Endodermal cell (in vitro differentiated cells): Measurements from ENCODE around the gene MEP1A. TPM values are rescaled to one million over a fixed set of nuclear protein-coding genes. Genes with fewer than 3 reads are reported as not detected.

ENCODE experiments used
- DNase-seq: peaks from one replicate; pipeline ENCODE4 v3.0.0-alpha.2; 2017
- H3K27ac ChIP-seq: 2 replicates; pipeline ENCODE4 v1.5.1; 2013; ENCODE audit warnings: mild to moderate bottlenecking, low read depth, low read length, moderate library complexity
- H3K27me3 ChIP-seq: 2 replicates; pipeline ENCODE4 v1.6.1; 2013; ENCODE audit warnings: mild to moderate bottlenecking, low read length, moderate library complexity; ENCODE audit not compliant: insufficient read depth, control insufficient read depth, poor library complexity, severe bottlenecking
- H3K36me3 ChIP-seq: 2 replicates; pipeline ENCODE4 v1.7.0; 2013; ENCODE audit warnings: mild to moderate bottlenecking, low read length, moderate library complexity; ENCODE audit not compliant: control insufficient read depth, insufficient read depth
- H3K4me1 ChIP-seq: one replicate; pipeline ENCODE4 v1.7.0; 2013; ENCODE audit warnings: low read length; ENCODE audit not compliant: control insufficient read depth, insufficient read depth
- H3K4me3 ChIP-seq: 2 replicates; pipeline ENCODE4 v1.5.1; 2013; ENCODE audit warnings: mild to moderate bottlenecking, low read length, moderate library complexity
- H3K9ac ChIP-seq: 2 replicates; pipeline ENCODE4 v1.6.1; 2013; ENCODE audit warnings: mild to moderate bottlenecking, low read length, moderate library complexity; ENCODE audit not compliant: poor library complexity, severe bottlenecking; ENCODE audit errors: extremely low read depth
- H3K9me3 ChIP-seq: 2 replicates; pipeline ENCODE4 v1.6.1; 2013; ENCODE audit warnings: mild to moderate bottlenecking, low read length, moderate library complexity; ENCODE audit not compliant: control insufficient read depth
- H3K27ac Mint-ChIP-seq: 2 replicates; pipeline ENCODE4 v1.8.0; 2020; ENCODE audit warnings: mixed read lengths
- H3K27me3 Mint-ChIP-seq: 2 replicates; pipeline ENCODE4 v1.8.0; 2021; ENCODE audit warnings: mild to moderate bottlenecking, mixed read lengths; ENCODE audit not compliant: insufficient read depth
- H3K36me3 Mint-ChIP-seq: 2 replicates; pipeline ENCODE4 v1.8.0; 2020; ENCODE audit warnings: low read depth, mixed read lengths
- H3K4me1 Mint-ChIP-seq: 2 replicates; pipeline ENCODE4 v1.8.0; 2020; ENCODE audit warnings: mixed read lengths
- H3K4me3 Mint-ChIP-seq: 2 replicates; pipeline ENCODE4 v1.8.0; 2020; ENCODE audit warnings: mild to moderate bottlenecking, moderate library complexity, mixed read lengths
- H3K9me3 Mint-ChIP-seq: 2 replicates; pipeline ENCODE4 v1.8.0; 2020; ENCODE audit warnings: mild to moderate bottlenecking, mixed read lengths
- WGBS, 2 experiments: methylation state at CpG; one replicate each; pipeline versions ENCODE4 v1.1.5 to v1.1.7; 2013; ENCODE audit warnings: missing lambda C conversion rate in 2 of 2, mixed read lengths in 1 of 2; ENCODE audit not compliant: insufficient coverage in 1 of 2, insufficient read length in 1 of 2; 5-methylcytosine and 5-hydroxymethylcytosine counted together
- total RNA-seq, 2 donors: library from RNA; stranded (reverse); fragmentation: NEBNext Ultra II Directional in 1 of 2; extraction: Animal tissue kit (Norgen Biotek cat#: 25700) in 1 of 2; gene quantifications; 2 replicates in 1 of 2; 3 replicates in 1 of 2; pipeline ENCODE4 v1.2.1, GENCODE V29; 2021
- TF ChIP-seq, protein P1 (sequence below): fragments of 200-600 bp; sonication (generic); conservative IDR thresholded peaks from 2 replicates; pipeline ENCODE4 v1.5.0; 2021; ENCODE audit warnings: antibody characterized with exemption, mild to moderate bottlenecking

Gene MEP1A
- total RNA-seq, 2 donors from 2014 or later = not detected

DNA sequence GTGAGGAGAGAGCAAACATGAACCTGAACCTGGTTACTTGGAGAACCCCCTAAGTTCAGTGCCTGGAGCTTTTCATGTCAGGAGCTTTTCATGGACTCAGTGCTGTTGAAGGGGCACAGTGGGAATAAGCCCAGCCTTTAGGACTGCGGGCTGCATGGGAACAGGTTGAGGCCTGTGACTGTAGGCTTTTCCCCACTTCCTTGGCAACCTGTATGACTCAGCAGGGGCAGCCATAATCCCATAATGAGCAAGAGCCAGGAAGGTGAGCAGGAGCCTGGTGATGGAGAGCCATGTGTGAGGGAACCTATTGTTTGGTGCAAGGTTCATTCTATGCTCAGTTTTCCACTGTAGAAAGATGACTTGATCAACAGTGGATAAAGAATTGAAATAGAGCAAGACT lies 23.4 kb downstream of the MEP1A start:
- H3K4me3 Mint-ChIP-seq = no peak overlapping the region
- no peaks in the 10 kb centered on the region for H3K27me3 ChIP-seq
- H3K9me3 ChIP-seq = no peaks in the 10 kb centered on the region
- no peak overlapping the region for H3K9ac ChIP-seq
- no peaks in the 10 kb centered on the region for H3K27me3 Mint-ChIP-seq
- no peak overlapping the region for H3K27ac ChIP-seq
- H3K27ac Mint-ChIP-seq = no peak overlapping the region
- no peak overlapping the region for H3K4me3 ChIP-seq
- H3K9me3 Mint-ChIP-seq = no peaks in the 10 kb centered on the region
- 89 to 100% methylated on average over 1 of the region's 1 CpG for WGBS, 2 experiments
- H3K36me3 Mint-ChIP-seq = no peaks in the 10 kb centered on the region
- DNase-seq = peak; percentile 61
- peaks cover 5% of the 10 kb centered on the region for H3K4me1 Mint-ChIP-seq
- TF ChIP-seq, protein P1, sequence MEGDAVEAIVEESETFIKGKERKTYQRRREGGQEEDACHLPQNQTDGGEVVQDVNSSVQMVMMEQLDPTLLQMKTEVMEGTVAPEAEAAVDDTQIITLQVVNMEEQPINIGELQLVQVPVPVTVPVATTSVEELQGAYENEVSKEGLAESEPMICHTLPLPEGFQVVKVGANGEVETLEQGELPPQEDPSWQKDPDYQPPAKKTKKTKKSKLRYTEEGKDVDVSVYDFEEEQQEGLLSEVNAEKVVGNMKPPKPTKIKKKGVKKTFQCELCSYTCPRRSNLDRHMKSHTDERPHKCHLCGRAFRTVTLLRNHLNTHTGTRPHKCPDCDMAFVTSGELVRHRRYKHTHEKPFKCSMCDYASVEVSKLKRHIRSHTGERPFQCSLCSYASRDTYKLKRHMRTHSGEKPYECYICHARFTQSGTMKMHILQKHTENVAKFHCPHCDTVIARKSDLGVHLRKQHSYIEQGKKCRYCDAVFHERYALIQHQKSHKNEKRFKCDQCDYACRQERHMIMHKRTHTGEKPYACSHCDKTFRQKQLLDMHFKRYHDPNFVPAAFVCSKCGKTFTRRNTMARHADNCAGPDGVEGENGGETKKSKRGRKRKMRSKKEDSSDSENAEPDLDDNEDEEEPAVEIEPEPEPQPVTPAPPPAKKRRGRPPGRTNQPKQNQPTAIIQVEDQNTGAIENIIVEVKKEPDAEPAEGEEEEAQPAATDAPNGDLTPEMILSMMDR = no peak
- no peaks in the 10 kb centered on the region for H3K4me1 ChIP-seq
- H3K36me3 ChIP-seq = no peaks in the 10 kb centered on the region

DNA sequence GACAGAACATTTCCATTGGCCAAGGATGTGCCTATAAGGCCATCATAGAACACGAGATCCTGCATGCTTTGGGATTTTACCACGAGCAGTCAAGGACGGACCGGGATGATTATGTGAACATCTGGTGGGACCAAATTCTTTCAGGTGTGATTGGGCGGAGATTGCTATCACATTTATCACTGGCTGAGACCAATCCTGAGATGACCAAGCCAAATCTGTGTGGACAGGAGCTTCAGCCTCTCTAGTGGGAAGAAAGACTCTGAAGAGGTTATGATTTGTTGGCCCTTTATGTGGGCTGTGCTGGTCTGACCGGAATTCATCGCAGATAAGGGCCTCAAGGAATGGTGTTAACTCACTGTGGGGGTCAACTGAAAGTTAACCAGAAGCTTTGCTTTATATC lies 26.4 kb downstream of the MEP1A start:
- H3K27ac Mint-ChIP-seq = no peak overlapping the region
- H3K27me3 Mint-ChIP-seq = no peaks in the 10 kb centered on the region
- Histone ChIP-seq H3K4me3 (no peak overlapping the region), H3K27me3 (no peaks in the 10 kb centered on the region), H3K9me3 (no peaks in the 10 kb centered on the region), H3K27ac (no peak overlapping the region), H3K4me1 (no peaks in the 10 kb centered on the region), H3K36me3 (no peaks in the 10 kb centered on the region), H3K9ac (no peak overlapping the region)
- 92 to 97% methylated on average over 5 to 7 of the region's 7 CpGs for WGBS, 2 experiments
- no peak overlapping the region for H3K4me3 Mint-ChIP-seq
- H3K36me3 Mint-ChIP-seq = no peaks in the 10 kb centered on the region
- peaks cover 5% of the 10 kb centered on the region for H3K4me1 Mint-ChIP-seq
- TF ChIP-seq, protein P1 = no peak
- no peak for DNase-seq
- no peaks in the 10 kb centered on the region for H3K9me3 Mint-ChIP-seq

DNA sequence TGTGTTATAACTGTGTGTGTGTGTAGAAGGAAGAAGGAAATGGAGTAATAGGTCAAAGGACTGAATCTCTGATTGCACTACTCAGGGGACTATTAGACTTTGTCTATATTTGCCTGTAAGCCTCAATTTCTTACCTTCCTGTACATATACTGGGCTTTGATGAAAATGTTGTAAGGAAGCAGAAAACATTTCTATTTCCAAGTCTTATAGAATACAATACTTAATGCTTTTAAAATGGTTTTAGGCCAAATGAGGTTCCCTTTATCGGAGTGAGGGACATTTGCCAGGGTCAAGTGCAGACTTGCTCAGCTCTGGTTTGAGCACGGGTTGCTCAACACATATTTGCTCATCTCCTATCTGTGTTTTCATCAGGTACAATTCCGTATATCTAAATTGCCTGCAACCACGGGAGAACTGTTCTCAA lies 28.3 kb downstream of the MEP1A start:
- Mint-ChIP-seq H3K36me3 (no peaks in the 10 kb centered on the region), H3K27me3 (no peaks in the 10 kb centered on the region), H3K4me3 (no peak overlapping the region), H3K27ac (no peak overlapping the region), H3K9me3 (no peaks in the 10 kb centered on the region), H3K4me1 (peaks cover 5% of the 10 kb centered on the region)
- no peak overlapping the region for H3K27ac ChIP-seq
- H3K4me3 ChIP-seq = no peak overlapping the region
- H3K4me1 ChIP-seq = no peaks in the 10 kb centered on the region
- no peaks in the 10 kb centered on the region for H3K36me3 ChIP-seq
- TF ChIP-seq, protein P1 = no peak
- no peaks in the 10 kb centered on the region for H3K27me3 ChIP-seq
- no peak for DNase-seq
- H3K9ac ChIP-seq = no peak overlapping the region
- 92 to 100% methylated on average over 1 to 4 of the region's 4 CpGs for WGBS, 2 experiments
- H3K9me3 ChIP-seq = no peaks in the 10 kb centered on the region
